NCI-H345 treated with DMSO at 0.1 percent for 48 hours (cell line): ENCODE measurements around the gene CENPB.
"Not testable (repeated sequence)": the region's sequence is repeated elsewhere in the genome, so short reads cannot be mapped to it uniquely, and the experiment has no call there.

ENCODE experiments used
- DNase-seq: peaks from one replicate; lab custom pipeline; 2025; ENCODE audit not compliant: unreplicated experiment; lab: John Stamatoyannopoulos, UW

The CENPB gene, protein sequence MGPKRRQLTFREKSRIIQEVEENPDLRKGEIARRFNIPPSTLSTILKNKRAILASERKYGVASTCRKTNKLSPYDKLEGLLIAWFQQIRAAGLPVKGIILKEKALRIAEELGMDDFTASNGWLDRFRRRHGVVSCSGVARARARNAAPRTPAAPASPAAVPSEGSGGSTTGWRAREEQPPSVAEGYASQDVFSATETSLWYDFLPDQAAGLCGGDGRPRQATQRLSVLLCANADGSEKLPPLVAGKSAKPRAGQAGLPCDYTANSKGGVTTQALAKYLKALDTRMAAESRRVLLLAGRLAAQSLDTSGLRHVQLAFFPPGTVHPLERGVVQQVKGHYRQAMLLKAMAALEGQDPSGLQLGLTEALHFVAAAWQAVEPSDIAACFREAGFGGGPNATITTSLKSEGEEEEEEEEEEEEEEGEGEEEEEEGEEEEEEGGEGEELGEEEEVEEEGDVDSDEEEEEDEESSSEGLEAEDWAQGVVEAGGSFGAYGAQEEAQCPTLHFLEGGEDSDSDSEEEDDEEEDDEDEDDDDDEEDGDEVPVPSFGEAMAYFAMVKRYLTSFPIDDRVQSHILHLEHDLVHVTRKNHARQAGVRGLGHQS

DNA sequence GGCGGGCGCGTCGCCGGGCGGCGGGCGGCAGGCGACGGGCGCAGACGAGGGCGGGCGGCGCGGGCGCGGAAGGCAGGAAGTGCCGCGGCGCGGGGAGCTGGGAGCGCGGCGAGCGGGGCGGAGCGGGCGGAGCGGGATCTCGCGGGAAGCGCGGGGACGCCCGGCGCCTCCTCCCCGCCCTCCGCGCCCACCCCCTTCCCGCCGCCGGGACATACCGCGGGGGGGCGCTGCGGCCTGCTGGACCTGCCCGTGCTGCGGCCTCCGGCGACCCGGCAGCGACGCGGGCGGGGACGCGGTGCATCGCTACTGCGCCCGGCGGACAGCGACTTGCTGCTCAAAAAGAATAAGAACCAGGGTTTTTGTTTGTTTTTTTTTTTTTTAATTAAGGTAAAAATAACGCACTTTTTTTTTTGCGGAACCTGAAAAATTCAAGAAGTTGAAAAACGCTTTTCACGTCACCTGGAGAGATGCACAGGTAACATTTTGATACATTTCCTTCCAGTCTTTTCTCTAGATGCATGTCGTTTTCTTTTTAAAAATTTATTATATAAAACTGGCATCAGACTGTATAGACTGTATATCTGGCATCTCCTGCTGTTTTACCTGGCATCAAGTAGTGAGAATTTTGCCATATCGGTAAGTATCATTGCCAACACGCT lies at the start of gene CENPB:
Gene CENPB, minus strand, starts transcription at position 76 of the 659 bp plus-strand sequence. CDS start 257 bp downstream, outside the sequence.
- peak; percentile 73 for DNase-seq

DNA sequence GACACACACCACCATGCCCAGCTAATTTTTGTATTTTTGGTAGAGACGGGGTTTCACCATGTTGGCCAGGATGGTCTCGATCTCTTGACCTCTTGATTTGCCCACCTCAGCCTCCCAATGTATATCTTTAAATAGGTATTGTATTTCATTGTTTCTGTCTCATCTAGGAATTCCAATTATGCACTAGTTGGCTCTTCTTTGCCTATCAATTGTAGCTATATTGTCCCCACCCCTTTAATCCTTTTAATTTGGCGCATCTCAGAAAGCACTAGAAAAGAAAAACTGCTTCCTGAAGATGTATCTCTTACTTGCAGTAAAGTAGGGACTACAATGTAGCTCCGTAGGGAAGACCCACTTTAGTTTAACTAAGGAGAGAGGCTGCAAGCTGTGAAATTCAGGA lies 49.6 kb upstream of the CENPB start:
- DNase-seq: no peak

DNA sequence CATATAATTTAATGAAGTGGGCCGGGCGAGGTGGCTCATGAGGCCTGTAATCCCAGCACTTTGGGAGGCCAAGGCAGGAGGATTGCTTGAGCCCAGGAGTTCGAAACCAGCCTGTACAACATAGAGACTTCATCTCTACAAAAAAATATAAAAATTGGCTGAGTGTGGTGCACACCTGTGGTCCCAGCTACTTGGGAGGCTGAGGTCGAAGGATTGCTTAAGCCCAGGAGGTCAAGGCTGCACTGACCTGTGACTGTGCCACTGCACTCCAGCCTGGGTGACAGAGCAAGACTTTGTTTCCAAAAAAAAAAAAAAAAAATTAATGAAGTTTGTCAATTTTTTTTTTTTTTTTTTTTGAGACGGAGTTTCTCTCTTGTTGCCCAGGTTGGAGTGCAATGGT lies 43.4 kb upstream of the CENPB start:
- not testable (repeated sequence) for DNase-seq

DNA sequence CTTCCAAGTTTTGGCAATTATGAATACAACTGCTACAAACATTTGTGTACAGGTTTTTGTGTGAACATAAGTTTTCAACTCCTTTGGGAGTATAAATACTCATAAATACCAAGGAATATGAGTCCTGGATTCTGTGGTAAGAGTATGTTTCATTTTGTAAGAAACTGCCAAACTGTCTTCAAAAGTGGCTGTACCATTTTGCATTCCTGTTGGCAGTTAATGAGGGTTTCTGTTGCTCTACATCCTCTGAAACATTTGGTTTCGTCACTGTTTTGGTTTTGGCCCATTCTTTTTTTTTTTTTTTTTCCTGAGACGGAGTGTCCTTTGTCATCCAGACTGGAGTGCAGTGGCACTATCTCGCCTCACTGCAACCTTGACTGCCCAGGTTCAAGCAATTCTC lies 42.3 kb upstream of the CENPB start:
- DNase-seq: no peak

DNA sequence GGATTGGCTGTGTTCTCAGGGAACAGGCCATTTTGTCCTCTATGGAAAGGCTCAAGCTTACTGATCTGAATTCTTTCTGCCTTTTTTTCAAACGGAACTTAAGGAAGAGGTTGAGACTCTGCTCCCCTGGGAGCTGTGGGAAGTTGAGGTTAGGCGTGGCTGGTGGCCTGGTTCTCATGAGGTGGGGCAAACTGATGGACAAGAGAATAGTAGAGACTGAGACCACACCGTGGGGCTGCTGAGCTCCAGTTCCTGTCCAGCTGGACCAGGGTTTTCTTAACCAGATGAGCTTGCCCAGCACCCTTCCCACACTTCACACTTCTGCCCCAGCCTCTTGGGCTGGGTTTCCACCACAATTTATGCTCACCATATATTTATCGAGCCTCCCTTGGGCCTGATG lies 39.9 kb upstream of the CENPB start:
- DNase-seq: no peak

DNA sequence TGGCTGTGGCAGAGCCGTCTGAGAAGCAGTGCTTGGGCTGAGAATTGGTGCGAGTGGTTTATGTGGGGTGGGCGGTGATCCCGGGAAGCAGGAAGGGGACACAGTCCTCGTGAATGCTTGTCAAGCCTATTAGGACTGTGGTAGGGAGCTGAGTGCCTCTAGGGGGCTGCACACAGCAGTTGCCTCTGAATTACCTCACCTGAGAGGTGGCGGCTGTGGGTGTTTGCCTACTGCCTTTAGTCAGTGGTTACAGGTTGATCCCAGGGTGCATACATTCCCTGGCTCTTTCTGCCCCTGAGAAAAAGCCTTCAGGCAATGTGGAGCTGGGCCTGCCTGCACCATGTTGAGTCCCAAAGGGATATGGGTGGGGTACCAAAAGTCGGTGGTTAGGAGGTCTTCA lies 39.0 kb upstream of the CENPB start:
- DNase-seq: no peak

DNA sequence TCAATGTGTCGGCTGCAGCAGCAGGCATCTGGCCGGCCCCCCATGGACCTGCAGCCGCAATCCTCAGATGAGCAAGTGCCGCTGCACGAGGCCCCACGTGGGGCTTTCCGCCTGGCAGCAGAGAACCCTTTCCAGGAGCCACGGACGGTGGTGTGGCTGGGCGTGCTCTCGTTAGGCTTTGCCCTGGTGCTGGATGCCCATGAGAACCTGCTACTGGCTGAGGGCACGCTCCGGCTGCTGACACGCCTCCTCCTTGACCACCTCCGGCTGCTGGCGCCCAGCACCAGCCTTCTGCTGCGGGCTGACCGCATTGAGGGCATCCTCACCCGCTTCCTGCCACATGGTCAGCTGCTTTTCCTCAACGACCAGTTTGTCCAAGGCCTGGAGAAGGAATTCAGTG lies 37.3 kb upstream of the CENPB start:
- no peak for DNase-seq

DNA sequence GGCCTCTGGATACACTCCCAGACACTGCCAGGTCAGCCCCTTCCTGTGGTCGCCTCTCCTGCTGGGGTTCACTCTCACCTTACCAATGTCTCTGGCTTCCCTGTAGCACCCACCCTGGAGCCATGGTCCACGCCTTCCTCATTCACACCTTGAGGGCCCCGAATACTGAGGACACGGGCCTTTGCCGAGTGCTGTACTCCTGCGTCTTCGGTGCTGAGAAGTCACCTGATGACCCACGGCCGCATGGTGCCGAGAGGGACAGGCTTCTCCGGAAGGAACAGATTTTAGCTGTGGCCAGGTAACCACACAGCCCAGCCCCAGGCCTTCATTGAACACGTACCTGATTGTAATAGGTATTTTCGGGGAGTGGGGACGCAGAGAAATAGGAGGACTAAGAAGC lies 35.5 kb upstream of the CENPB start:
- no peak for DNase-seq

DNA sequence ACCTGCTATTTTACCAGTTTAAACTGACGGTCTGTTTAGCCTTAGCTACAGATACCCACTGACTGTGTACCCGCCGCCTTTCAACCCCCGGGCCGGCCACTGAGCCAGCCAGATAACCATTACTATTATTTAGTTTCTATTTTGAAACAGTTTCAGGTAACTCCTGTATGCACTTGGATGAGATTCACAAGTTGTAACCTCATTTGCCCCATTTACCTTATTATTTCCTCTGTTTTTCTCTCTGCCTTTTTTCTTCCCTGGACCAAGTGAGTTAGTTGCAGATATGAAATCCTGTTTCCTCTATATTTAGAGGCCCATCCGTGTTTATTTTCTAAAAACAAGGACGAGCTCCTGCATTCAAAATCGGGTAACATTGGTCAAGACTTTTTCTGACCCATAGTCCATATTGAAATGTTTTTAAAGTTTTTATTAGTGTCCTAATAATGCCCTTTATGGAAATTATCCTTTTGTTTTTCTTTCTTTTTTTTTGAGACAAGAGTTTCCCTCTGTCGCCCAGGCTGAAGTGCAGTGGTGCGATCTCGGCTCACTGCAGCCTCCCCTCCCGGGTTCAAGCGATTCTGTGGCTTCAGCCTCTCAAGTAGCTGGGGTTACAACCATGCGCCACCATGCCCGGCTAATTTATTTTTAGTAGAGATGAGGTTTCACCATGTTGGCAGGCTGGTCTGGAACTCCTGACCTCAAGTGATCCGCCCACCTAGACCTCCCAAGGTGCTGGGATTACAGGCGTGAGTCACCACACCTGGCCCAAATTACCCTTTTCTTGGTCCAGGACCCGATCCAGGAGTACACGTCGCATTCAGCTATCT lies 34.6 kb upstream of the CENPB start:
- no peak for DNase-seq

DNA sequence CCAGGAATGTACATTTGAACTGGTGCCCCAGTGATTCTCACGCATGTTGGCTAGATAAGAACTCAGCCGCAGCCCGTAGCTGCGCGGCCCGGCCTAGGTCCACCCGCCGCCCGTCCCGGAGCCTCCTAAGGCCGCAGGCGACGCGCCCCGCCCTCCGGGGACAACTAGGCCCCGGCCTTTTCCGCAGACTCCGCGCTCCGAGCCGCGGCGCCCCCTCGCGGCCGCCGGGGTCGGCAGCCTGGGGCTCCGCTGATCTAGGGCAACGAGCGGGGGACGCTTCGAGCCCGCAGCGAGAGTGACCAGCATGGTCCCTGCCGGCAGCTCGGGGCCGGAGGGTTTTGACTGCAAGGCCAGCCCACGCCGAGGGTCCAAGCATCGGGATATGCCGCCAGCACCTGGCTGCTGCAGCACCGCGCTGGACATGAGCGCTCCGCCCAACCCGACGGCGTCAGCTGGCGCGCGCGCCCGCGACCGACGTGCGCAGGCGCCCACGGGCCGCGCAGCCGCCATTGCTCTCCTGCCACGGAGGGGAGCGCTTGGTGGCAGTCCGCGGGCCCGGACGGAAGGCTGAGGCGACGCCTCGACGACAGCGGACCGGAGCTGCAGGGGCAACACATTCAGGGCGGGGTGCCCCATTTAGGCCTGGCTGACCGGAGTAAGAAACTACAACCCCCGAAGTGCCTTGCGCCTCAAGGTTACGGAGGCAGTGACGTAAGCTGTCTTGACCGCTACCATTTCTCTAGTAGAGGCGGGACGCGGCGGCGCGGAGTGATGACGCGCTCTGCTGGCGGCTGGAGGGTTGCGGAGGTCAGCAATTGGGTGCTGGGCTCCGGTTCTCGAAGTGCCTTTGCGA lies 33.7 kb upstream of the CENPB start, which contains the start of gene AP5S1:
Gene AP5S1, plus strand, starts transcription at position 500 of the 853 bp plus-strand sequence. CDS start 1,571 bp downstream, outside the sequence.
- DNase-seq: peak; percentile 97

DNA sequence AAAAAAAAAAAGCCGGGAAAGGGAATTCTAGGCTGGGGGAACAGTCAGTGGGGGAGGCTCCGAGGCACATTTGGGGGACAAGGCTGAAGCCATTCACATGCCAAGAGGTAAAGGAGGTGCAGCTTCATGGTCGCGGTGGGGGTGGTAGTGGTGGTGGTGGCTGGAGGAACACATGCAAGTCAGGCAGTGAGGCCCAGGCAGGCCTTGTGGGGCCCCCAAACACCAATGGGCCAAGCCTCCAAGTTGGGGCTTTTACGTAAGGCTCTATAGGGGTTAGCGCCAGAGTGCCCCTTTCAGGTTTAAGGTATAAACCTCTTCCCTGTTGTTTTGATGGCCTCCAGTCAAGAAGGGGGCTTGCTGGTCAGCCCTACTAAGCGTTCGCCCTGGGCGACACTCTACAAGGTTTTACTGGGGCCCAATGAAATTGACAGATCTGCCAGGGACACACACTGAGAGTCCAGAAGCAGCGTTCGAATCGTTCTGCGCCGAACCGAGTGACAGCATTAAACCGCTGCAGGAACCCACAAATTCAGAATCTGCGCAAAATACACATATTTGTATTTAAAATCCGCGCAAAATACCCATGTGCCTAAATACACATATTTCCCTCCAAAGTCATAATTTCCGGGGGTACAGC lies 33.0 kb upstream of the CENPB start:
- DNase-seq: no peak

DNA sequence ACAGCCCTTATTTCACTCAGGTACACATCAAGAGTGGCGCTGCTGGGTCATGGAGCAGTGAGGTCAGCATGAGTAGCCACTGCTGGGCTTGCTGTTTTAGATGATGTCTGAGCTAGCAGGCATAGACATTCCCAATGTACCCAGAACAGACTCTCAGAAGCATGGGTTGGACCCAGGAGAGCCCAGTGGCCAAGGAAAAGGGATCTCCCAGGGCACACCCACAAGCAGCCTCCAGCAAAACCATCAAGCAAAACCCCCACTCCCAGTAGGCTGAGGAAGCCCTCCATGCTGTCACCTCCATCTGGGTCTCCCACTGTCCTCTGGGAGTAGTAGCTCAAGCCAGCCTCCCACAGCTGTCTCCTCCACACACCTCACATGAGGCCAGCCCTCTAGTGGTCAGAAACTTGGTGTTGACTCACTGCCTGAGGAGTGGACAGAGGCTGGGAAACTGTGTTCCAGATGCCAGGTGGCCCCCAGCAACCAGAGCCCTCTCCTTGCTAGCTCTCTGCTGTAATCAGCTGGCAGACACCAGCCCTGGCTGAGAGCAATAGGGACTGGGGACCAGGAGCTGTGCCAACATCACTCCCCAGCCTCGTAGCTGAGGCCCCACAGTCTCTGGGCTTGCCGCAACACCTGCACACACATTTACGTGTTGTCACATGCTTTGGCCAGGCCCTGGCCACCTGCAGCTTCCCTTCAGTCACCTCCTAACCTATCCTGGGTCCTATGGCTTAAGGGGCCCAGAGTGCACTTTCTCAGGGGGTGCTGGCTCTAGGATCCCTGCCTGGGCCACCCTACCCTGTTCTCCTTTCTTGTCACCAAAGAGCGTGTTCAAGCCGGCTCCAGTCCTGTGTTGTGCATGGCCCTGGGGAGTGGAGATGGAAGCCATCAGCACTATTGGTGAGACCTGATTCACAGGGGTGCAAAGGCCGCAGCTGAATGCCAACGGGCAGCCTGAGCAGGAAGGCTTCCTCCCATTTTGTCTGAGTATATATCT lies 31.9 kb upstream of the CENPB start:
- peak; percentile 29 for DNase-seq

DNA sequence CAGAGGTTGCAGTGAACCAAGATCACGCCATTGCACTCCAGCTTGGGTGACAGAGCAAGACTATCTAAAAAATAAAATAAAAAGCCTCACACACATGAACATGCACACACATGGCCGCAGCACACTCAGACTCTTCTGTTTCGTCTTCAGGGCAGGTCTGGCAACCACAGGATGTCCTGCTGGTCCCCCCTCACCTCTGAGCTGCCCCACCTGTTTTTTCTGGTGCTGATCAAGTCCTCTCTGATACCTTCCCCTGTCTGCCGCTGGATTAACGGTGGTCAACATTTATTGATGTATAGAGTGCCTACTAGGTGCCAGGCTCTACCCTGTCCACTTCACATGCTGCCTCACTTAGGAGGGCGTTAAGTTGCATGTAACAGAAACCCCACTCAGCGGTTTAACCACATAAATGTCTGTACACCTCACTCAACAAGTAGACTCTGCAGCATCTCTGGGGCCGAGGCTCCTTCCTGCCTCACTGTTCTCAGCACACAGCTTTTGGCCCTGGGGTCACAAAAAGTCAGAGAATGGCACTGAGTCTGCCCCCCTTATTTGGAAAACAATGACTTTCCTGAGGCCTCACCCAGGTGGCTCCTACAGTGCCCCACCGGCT lies 29.3 kb upstream of the CENPB start:
- DNase-seq: no peak

DNA sequence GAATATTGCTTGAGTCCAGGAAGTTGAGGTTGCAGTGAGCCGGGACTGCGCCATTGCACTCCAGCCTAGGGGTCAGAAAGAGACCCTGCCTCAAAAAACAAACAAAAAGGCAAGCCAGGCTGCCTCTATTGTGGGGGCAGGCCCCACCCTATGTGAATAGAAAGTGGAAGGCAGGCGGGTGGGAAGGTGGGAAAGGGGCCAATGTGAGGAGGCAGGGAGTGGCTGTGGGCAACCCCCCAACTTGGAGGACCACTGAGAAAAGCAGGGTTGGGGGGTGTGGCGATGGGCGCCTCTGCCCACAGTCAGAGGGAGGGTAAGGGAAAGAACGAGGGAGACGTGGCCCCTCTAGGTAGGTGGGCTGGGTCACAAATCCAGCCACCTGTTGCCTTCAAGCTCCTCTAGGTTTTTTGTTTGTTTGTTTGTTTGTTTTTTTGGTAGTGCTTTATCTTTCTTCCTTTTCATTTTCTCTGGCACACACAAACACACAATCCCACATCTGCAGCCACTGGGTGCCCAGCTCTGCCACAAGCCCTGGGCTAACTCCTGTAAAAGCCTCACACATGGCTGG lies 28.5 kb upstream of the CENPB start:
- no peak for DNase-seq

DNA sequence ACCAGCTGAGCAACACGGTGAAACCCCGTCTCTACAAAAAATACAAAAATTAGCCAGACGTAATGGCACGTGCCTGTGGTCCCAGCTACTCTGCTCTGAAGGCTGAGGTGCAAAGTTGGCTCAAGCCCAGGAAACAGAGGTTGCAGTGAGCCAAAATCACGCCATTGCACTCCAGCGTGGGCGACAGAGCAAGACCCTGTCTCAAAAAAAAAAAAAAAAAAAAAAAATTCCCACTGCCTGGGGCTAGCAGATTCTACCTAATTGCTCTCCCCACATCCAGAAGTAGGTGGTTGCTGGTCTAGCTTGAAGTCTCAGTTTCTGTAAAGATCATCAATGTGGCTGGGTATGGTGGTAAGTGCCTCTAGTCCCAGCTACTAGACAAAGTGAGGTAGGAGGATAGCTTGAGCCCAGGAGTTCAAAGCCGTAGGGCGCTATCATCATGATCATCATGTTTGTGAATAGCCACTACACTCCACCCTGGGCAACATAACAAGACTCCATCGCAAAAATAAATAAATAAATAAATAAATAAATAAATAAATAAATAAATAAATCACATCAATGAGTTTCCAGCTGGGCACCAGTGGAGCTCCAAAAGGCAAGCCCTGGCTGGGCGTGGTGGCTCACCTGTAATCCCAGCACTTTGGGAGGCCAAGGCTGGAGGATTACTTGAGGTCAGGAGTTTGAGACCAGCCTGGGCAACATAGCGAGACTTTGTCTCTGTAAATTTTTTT lies 27.5 kb upstream of the CENPB start:
- DNase-seq: no peak

DNA sequence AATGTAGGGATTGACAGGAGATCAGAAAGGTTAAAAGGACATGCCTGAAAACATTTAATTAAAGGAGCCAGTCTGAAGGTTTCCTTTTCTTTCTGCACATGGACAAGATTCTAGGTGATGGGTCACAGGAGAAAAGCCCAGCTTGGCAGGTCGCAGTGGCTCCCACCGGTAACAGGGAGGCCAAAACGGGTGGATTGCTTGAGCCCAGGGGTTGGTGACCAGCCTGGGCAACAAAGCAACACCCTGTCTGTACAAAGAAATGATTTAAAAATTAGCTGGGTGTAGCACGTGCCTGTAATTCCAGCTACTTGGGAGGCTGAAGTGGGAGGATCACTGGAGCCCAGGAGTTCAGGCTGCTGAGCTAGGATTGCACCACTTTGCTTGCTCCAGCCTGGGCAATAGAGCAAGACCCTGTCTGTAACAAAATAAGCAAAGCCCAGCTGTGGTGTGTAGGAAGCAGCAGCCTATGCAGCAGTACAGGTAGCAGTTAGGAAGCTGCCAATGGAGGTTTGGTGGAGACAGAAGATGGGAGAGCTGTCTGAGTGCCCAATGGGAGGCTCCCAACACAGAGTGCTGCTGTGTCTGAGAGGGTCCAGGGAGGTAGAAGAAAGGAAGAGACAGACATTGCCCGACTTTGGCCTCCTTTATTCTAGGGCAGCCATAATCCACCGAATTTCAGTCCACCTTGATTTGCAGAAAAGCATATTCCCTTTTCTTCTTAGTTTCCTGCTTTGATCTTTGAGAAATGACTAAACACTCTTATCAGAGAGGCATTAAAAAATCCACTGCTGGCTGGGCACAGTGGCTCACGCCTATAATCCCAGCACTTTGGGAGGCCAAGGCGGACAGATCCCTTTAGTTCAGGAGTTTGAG lies 26.7 kb upstream of the CENPB start:
- DNase-seq: no peak
